Stimulated activated CD4-positive, alpha-beta T cell treated with anti-CD3 and anti-CD28 coated beads, Interleukin-15, amount 100 ng/mL, for 48 hours (primary cell): ENCODE data around the gene ITGA3.
A peak's percentile ranks its signal among the peaks of the same experiment; 100 is the strongest.

ENCODE experiments used
- DNase-seq, 2 donors: peaks; one replicate each; pipeline ENCODE4 v3.0.0-alpha.2; 2020; ENCODE audit warnings: low read depth in 2 of 2

Gene ITGA3

DNA sequence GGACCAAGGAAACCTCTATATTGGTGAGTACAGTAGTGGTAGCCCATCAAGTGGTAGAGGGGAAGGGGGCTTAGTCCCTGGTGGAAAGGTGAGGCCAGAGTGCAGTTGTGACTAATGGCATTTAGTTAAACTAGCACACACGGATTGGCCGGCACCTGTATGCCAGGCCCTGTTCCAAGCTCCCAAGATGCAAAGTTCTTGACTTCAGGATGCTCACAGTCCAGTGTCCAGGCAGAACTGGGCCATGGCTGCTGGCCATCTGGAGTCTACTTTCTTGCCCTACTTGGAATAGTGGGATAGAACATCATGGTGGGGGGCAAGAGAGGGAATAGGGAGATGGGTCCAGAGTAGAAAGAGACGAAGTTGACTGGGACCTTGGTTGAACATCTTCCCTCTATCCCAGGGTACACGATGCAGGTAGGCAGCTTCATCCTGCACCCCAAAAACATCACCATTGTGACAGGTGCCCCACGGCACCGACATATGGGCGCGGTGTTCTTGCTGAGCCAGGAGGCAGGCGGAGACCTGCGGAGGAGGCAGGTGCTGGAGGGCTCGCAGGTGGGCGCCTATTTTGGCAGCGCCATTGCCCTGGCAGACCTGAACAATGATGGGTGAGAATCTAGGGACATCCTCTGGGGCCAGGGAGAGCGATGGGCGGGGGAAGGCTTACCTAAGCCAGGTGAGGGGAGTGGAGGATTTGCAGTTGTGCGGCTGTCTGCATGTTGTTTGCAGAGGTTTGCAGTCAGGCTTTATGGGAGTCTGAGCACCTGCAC is 15.2 kb downstream of the ITGA3 start:
- DNase-seq = no peak

DNA sequence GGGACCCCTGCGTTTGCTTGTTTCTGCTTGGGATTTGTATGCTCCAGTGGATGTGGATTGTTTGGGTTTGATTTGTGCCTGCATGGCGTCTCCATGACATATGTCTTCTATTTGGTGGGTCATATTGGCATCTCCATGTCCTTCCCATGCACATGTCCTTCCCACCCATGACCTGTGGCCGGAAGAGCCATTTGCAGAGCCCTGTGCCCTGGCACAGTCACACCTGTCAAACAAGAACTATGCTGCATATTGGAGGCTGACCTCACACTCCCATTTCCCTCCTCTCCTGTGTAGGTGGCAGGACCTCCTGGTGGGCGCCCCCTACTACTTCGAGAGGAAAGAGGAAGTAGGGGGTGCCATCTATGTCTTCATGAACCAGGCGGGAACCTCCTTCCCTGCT is 15.8 kb downstream of the ITGA3 start:
- no peak for DNase-seq

DNA sequence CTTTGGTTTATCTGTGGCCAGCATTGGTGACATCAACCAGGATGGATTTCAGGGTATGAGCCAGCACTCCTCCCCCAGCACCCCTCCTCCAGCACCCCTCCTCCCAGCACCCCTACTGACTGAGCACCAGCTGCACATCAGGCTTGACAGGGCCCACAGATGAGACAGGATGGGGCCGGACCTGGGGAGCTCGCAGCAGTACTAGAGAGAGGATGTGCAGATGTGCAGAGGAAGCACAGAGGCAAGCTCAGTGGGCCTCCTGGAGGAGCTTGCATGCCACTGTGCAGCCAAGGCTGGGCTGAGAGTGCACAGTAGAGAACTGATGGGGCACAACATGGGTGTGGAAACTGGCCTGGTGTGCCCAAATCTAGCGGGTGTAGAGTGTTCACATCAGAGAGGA is 16.2 kb downstream of the ITGA3 start:
- no peak for DNase-seq

DNA sequence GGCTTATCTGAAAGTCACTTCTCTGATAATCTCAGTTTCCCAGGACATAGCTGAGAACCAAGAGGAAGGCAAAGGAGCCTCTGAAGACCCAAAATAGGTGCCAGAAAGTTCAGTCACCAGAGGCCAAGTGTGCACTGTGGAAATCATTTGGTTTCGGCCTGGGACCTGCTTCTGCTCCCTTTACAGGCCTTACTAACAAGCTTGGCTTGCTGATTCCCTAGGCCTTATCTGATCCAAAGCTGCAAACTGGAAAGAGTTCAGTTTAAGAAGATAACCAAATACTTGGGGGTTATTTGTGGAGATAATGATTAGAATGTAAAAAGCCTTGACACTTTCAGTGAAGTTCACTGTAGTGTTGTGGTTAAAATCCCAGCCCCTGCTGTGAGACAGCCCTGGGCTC is 17.0 kb downstream of the ITGA3 start:
- DNase-seq = no peak

DNA sequence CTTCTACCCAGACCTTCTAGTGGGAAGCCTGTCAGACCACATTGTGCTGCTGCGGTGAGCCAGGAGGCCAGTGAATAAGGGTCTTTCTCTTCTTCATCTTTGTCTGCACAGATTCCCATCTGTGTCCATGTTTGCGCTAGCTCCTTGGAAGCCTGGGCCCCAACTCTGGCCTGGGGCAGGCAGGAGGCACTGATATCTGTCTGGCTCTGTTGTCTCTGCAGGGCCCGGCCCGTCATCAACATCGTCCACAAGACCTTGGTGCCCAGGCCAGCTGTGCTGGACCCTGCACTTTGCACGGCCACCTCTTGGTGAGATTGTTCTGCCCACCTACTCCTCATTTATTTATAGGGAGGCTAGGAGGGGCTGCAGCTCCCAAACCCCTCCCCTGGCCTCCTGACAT is 18.3 kb downstream of the ITGA3 start:
- no peak for DNase-seq

DNA sequence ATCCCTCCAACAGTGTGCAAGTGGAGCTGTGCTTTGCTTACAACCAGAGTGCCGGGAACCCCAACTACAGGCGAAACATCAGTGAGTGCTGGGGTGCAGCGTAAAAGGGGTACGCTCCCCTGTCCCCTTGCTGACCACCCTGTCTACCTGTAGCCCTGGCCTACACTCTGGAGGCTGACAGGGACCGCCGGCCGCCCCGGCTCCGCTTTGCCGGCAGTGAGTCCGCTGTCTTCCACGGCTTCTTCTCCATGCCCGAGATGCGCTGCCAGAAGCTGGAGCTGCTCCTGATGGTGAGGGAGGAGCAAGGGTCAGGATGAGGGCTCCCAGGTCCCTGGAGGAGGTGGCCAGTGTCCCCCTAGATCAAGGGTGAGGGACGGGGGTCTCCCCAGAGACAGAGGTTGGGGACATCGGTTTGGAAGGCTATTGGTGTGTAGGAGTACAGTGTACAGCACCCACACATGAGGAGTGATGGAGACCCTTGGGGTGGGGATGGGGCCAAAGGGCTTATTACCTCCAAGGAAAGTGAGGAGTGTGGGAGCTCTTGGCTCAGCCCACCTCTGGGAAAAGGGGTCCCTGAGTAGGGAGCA is 19.6 kb downstream of the ITGA3 start:
- no peak for DNase-seq

DNA sequence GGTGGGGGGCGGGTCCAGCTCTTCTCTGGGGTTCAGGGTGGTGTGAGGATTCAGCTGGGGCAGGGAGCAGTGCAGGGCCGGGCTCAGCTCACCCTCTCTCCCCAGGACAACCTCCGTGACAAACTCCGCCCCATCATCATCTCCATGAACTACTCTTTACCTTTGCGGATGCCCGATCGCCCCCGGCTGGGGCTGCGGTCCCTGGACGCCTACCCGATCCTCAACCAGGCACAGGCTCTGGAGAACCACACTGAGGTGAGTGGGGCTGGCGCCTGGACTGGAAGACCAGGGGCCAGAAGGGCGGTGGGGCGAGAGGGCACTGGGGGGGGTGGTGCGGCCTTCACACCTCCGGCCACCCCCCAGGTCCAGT is 20.3 kb downstream of the ITGA3 start:
- DNase-seq = no peak

DNA sequence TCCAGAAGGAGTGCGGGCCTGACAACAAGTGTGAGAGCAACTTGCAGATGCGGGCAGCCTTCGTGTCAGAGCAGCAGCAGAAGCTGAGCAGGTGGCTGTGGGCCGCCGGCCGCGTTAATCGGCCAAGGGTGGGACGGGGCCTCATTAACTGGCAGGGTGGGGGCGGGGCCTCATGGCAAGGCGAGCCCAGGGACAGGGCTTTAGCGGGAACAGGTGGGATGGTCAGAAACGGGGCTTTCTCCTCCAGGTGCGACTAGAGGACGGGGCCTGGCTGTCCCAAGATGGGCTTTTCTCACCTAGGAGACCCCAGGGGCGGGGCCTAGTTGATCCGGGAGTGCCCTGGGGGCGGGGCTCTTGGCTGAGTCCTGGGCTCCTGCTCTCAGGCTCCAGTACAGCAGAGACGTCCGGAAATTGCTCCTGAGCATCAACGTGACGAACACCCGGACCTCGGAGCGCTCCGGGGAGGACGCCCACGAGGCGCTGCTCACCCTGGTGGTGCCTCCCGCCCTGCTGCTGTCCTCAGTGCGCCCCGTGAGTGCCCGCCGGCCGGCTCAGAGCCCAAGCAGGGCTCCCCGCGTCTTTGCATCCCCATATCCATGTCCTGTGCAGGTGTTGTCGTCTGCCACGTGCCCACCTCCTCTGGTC is 20.8 kb downstream of the ITGA3 start:
- DNase-seq = no peak

DNA sequence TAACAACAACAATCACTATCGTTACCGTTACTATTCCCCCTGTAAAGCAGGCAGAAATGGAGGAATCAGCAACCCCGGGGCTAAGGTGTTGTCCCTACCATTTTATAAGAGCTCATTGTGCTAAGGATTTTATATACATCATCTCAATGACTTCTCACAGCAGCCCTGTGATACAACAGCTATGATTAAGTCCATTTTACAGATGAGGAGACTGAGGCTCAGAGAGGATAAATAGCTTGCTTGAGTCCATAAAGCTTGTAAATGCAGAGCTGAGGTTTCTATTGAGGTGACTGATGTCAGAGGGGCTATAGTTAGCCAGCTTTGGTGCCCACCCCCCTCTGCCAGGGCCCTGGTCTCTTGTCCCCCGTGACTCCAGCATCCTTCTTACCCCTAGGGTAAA is 22.5 kb downstream of the ITGA3 start:
- DNase-seq = no peak

DNA sequence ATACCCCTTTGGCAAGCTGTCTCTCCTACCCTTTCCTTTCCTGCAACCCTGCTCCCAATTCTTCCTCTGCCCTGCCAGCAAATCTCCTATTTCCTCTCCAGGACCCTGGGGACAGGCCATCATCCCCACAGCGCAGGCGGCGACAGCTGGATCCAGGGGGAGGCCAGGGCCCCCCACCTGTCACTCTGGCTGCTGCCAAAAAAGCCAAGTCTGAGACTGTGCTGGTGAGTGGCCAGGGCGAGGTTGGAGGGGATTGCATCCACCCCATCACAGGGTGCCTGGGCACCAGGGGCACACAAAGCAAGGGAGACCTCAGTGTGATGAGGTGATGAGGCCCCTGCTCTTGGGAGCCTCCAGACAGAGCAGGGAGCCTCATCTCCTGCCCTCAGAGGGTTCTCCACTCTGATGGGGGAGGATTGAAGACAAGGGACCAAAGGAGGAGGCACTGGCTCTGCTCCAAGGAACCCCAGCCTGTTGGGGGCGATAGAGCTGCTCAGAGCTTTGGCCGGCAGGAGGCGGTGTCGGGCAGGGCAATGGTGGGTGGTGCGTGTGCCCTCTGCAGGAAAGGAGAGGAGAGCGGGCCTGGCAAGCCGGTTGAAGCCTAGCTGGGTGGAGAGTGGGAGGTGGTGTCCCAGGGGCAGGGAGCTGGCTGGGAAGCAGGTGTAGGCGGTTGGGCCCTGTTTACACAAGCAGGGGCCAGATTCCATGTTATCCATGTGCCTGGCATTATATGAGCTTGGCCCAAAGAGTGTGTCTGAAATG is 23.6 kb downstream of the ITGA3 start:
- peak in 1 of 2 donors; percentile 25 for DNase-seq

DNA sequence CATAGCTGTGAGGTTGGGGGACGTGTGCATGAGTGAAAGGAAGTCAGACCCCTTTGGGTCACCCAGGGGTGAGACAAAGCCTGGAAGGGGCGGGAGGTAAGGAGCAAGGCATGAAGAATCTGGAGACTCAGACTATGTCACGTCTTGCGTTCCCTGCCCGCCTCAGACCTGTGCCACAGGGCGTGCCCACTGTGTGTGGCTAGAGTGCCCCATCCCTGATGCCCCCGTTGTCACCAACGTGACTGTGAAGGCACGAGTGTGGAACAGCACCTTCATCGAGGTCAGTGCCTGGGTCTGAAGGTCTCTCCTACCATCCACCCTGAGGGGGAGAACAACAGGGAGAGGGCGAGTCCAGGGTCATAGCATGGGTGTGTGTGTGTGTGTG is 24.2 kb downstream of the ITGA3 start:
- DNase-seq = no peak

DNA sequence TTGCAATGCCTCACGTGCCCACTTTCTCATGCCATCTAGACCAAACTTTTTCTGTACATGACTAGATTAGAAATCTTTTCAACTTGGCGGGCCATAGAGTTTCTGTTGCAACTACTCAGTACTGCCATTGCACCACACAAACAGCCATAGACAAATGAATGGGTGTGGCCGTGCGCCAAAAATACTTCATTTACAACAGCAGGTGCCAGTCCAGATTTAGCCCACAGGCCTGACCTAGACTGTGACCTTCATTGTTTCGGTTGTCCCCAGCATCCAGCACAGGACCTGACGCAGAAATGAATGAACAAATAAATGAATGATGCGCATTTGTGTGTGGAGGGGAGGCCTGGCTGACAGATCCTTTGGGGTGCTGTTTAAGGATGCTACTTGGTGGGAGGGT is 24.9 kb downstream of the ITGA3 start:
- no peak for DNase-seq

DNA sequence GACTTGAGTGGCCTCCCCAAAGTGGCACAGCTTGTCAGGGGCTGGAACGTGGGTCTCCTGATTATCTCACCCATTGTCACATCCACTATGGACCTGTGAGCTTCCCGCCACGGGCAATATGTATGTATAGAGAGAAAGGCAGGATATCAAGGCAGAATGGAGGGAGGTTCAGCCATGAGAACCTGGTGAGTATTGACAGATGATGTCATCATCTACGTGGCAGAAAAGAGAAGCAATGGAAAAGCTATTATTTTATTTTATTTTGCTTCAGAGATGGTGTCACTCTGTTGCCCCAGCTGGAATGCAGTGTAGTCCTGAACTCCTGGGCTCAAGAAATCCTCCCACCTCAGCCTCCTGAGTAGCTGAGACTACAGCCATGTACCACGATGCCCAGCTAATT is 25.8 kb downstream of the ITGA3 start:
- DNase-seq = no peak

DNA sequence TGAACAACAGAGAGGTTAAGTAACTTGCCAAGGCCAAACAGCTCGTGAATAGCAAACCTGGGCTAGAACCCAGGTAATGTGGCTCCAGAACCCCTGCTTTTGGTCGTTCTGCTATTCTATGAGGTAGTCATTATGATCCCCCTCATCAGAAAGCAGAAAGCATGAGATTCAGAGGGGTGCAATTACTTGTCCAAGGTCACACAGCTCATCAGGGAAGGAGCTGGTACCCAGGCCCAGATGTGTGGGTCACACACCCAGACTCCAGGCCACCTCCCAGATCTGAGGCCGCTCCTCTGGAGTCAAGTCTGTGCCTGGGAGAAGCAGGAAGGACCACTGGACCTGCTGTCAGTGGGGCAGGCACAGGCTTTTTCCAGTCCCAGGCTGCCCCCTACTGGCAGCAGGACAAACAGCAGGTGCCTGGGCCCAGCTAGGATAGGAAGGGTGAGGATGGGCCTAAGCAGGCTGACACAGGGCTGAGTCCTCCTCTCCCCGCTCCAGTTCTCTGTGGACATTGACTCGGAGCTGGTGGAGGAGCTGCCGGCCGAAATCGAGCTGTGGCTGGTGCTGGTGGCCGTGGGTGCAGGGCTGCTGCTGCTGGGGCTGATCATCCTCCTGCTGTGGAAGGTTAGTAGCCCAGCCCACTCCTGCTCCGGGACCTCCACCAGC is 31.5 kb downstream of the ITGA3 start:
- DNase-seq = peak; percentile 51 to 68

DNA sequence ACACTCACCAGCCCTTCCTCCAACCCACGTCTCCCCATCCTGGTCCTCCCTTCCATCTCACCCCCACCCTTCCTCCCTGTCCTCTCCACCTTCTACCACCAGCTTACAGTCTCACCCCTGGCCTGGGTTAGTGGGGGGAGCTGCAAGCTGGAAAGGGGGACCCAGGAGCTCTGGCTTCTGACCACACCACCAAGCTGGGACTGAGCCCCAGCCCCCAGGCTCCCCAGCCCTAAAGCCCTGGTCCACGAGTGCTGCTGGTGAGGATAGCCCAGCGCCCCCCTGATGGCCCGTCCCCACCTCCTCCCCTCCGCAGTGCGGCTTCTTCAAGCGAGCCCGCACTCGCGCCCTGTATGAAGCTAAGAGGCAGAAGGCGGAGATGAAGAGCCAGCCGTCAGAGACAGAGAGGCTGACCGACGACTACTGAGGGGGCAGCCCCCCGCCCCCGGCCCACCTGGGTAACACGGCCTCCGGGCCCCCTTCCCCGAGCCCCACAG is 32.0 kb downstream of the ITGA3 start:
- DNase-seq = no peak

DNA sequence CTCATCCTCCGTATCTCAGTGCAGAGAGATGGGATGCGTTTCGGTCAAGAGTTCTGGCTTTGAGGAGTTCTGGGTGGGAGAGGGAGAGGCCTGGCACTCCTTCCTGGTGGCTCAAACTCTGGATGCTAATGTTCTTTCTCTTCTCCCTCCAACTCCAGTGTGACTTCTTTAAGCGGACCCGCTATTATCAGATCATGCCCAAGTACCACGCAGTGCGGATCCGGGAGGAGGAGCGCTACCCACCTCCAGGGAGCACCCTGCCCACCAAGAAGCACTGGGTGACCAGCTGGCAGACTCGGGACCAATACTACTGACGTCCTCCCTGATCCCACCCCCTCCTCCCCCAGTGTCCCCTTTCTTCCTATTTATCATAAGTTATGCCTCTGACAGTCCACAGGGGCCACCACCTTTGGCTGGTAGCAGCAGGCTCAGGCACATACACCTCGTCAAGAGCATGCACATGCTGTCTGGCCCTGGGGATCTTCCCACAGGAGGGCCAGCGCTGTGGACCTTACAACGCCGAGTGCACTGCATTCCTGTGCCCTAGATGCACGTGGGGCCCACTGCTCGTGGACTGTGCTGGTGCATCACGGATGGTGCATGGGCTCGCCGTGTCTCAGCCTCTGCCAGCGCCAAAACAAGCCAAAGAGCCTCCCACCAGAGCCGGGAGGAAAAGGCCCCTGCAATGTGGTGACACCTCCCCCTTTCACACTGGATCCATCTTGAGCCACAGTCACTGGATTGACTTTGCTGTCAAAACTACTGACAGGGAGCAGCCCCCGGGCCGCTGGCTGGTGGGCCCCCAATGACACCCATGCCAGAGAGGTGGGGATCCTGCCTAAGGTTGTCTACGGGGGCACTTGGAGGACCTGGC is 33.3 kb downstream of the ITGA3 start:
- no peak for DNase-seq

DNA sequence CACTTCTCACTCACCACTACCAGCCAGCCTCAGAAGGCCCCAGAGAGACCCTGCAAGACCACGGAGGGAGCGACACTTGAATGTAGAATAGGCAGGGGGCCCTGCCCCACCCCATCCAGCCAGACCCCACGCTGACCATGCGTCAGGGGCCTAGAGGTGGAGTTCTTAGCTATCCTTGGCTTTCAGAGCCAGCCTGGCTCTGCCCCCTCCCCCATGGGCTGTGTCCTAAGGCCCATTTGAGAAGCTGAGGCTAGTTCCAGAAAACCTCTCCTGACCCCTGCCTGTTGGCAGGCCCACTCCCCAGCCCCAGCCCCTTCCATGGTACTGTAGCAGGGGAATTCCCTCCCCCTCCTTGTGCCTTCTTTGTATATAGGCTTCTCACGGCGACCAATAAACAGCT is 34.2 kb downstream of the ITGA3 start:
- DNase-seq = no peak

DNA sequence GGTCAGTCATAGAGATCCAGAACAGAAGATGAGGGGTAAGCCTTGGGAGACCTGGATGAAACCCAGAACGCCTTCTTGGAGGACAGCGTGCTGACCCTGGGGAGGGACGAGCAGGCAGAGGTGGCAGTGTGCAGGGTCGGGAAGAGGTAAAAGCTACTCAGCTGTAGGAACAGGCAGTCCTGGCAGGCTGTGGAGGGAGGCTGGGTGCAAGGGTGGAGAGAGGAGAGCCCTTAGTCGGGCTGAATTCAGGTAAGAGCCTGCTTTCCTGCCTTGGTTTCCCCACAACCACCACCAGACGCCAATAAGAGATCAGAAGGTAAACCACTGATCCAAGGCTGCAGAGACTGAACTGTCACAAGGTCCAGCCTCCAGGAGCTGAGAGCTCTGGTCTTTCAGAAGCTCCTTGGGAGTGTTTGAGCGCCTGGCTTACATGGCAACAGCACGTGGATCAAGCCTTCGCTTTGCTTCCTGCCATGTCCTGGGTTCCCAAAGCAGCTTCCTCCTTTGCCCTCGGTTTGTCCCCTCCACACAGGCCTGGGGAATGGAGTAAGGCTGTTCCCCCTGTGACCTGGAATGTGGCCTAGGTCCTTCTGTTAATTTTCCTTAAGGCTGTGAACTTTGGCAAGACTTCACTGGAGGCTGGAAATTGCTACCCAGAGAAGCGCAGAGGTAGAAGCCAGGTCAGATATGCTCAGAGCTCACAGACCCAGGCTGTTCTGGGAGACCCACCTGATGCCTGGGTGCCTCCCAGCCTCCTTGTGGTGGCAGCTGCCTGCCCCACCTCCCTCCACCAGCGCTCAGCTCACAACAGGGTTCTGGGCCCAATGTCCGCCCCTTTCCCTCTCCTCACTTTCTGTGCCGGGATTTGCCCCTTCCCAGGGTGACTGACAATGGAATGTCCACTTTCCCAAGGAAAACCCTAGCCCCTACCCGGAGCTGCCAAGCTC is 35.3 kb downstream of the ITGA3 start:
- DNase-seq = no peak

DNA sequence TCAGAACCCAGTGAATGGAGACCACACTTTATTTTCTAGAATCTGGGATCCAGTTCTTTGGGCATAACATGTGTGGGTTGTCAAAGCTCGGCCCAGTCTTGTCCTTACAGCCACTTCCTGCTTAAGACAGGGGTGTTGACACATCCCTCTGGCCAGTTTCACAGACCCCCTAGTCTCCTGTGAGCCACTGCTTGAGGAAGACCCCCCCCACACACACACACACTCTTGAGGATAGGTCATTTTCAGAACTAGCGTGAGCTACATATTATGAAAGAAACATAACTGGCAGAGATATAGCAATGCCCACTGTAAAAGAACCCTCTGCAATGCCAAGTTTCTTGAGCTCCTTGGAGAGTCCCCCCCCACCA is 36.0 kb downstream of the ITGA3 start:
- no peak for DNase-seq

DNA sequence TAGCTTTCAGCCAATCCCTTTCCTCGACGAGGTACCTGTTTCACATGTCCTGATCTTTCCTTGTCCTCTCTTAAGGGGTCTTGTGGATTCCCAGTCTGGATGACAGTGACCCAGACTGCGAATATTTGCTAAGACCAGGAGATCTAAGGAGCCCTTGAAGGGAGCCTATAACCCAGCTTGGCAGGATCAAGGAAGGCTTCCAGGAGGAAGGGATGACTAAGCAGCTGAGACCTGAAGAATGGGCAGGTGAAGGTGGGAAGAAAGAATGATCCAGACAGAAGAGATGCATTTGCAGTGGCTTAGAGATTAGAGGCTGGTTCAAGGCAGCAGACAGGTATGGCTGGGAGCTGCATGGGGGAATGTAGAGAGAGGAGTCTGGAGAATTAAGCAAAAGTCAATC is 37.3 kb downstream of the ITGA3 start:
- no peak for DNase-seq
